A549 (cell line): ENCODE results near the gene PLEKHA3. TPM values are rescaled to one million over a fixed set of nuclear protein-coding genes. Genes with fewer than 3 reads are reported as not detected.

Experiments
- ATAC-seq, 2 experiments: fragments of 200-7000 bp in 1 of 2; fragments of >200 bp in 1 of 2; cut with Nextera tagmentation in 1 of 2; cut with Tn5 transposase in 1 of 2; 3 replicates each; pipeline versions ENCODE4 v1.8.0 to v1.9.1; 2018 to 2020; ENCODE audit warnings: mild to moderate bottlenecking in 1 of 2, moderate library complexity in 1 of 2
- CTCF ChIA-PET: fragments of 300-600 bp; sonication (Branson Sonifier 250); formaldehyde crosslinking; extraction: SDS; loops from one replicate; lab custom pipeline; 2021; ENCODE audit warnings: antibody characterized with exemption, inconsistent platforms; lab: Yijun Ruan, JAX
- POLR2A ChIA-PET: fragments of 350-600 bp; formaldehyde crosslinking; extraction: SDS; loops from one replicate; lab custom pipeline; 2021; ENCODE audit warnings: antibody characterized with exemption, inconsistent platforms; lab: Yijun Ruan, JAX
- DNase-seq, 2 experiments: peaks; one replicate each; pipeline versions ENCODE4 v3.0.0 to v3.0.0-alpha.2; 2011 to 2016; ENCODE audit warnings: low read depth in 1 of 2, low spot score in 1 of 2
- FAIRE-seq: peaks from 2 replicates; lab custom pipeline; 2011; peaks lifted over from hg19 to GRCh38; lab: Jason Lieb, UNC
- H3K27ac ChIP-seq, 2 experiments: fragments of >200 bp; sonication (Bioruptor Twin); formaldehyde crosslinking; 3 replicates each; pipeline ENCODE4 v1.5.1; 2016 to 2017
- H3K4me1 ChIP-seq: fragments of >200 bp; sonication (Bioruptor Twin); formaldehyde crosslinking; 3 replicates; pipeline ENCODE4 v1.6.1; 2016
- H3K4me2 ChIP-seq: fragments of >200 bp; sonication (Bioruptor Twin); formaldehyde crosslinking; 3 replicates; pipeline ENCODE4 v1.6.1; 2016
- H3K4me3 ChIP-seq: fragments of >200 bp; sonication (Bioruptor Twin); formaldehyde crosslinking; 3 replicates; pipeline ENCODE4 v1.5.1; 2016
- H3K9me3 ChIP-seq: fragments of >200 bp; sonication (Bioruptor Twin); formaldehyde crosslinking; 3 replicates; pipeline ENCODE4 v1.6.1; 2016
- ATOH8 ChIP-seq: fragments of 250-450 bp; sonication (Bioruptor Pico); IDR thresholded peaks from 2 replicates; pipeline ENCODE4 v1.5.0; 2020; ENCODE audit warnings: low read depth, mild to moderate bottlenecking, moderate library complexity
- CTCF ChIP-seq: fragments of >200 bp; sonication (Bioruptor Twin); formaldehyde crosslinking; IDR thresholded peaks from 3 replicates; pipeline ENCODE4 v1.5.1; 2016
- EHF ChIP-seq: fragments of 250-450 bp; sonication (Bioruptor Pico); IDR thresholded peaks from 2 replicates; pipeline ENCODE4 v1.5.0; 2020; ENCODE audit warnings: mild to moderate bottlenecking
- ELK1 ChIP-seq: fragments of 150-350 bp; IDR thresholded peaks from 2 replicates; pipeline ENCODE4 v1.6.1; 2014; ENCODE audit warnings: low read depth, mild to moderate bottlenecking, low read length
- EP300 ChIP-seq, 2 experiments: fragments of >200 bp; sonication (Bioruptor Twin); formaldehyde crosslinking; IDR thresholded peaks; 2 replicates in 1 of 2; 3 replicates in 1 of 2; pipeline ENCODE4 v1.6.1; 2016 to 2017
- ESRRA ChIP-seq: fragments of 150-350 bp; IDR thresholded peaks from 2 replicates; pipeline ENCODE4 v1.6.1; 2014; ENCODE audit warnings: mild to moderate bottlenecking, low read length, borderline replicate concordance
- FOSL2 ChIP-seq, 2 experiments: fragments of 450-650 bp in 1 of 2; fragments of >200 bp in 1 of 2; sonication (Bioruptor Twin) in 1 of 2; formaldehyde crosslinking; IDR thresholded peaks; 2 replicates each; pipeline versions ENCODE4 v1.5.0 to v1.6.1; 2016 to 2020; ENCODE audit warnings: mild to moderate bottlenecking in 1 of 2, moderate library complexity in 1 of 2
- HOXB13 ChIP-seq: fragments of 250-450 bp; sonication (Bioruptor Pico); IDR thresholded peaks from 2 replicates; pipeline ENCODE4 v1.5.0; 2020; ENCODE audit warnings: low read depth, mild to moderate bottlenecking, moderate library complexity
- HOXB5 ChIP-seq: fragments of 250-450 bp; sonication (Bioruptor Pico); IDR thresholded peaks from 2 replicates; pipeline ENCODE4 v1.5.0; 2020; ENCODE audit warnings: mild to moderate bottlenecking, moderate library complexity
- JUN ChIP-seq, 2 experiments: fragments of >200 bp; sonication (Bioruptor Twin); formaldehyde crosslinking; IDR thresholded peaks; 2 replicates in 1 of 2; 3 replicates in 1 of 2; pipeline ENCODE4 v1.6.1; 2016 to 2017
- KDM1A ChIP-seq: fragments of 200-600 bp; sonication (generic); IDR thresholded peaks from 2 replicates; pipeline ENCODE4 v1.6.1; 2016; ENCODE audit warnings: low read depth, mild to moderate bottlenecking
- MAFK ChIP-seq: fragments of 450-650 bp; IDR thresholded peaks from 2 replicates; pipeline ENCODE4 v1.6.1; 2014; ENCODE audit not compliant: partially characterized antibody
- MAX ChIP-seq: IDR thresholded peaks from 2 replicates; pipeline ENCODE4 v1.6.1; 2012
- MAZ ChIP-seq: fragments of 150-350 bp; IDR thresholded peaks from 2 replicates; pipeline ENCODE4 v1.6.1; 2014; ENCODE audit warnings: antibody characterized with exemption, low read depth, low read length, borderline replicate concordance
- MYC ChIP-seq: IDR thresholded peaks from 2 replicates; pipeline ENCODE4 v1.6.1; 2012; ENCODE audit warnings: mild to moderate bottlenecking, inconsistent platforms, low read length, improper control_type of control experiment, borderline replicate concordance
- NPAS2 ChIP-seq: fragments of 250-450 bp; sonication (Bioruptor Pico); IDR thresholded peaks from 2 replicates; pipeline ENCODE4 v1.8.0; 2022; ENCODE audit warnings: mild to moderate bottlenecking, moderate library complexity, borderline replicate concordance
- PBX3 ChIP-seq: IDR thresholded peaks from 2 replicates; pipeline ENCODE4 v1.6.1; 2012
- POLR2A ChIP-seq: IDR thresholded peaks from 2 replicates; pipeline ENCODE4 v1.6.1; 2012; ENCODE audit warnings: mild to moderate bottlenecking, low read length
- RAD21 ChIP-seq, 2 experiments: fragments of >200 bp in 1 of 2; sonication (Bioruptor Twin) in 1 of 2; formaldehyde crosslinking in 1 of 2; IDR thresholded peaks in 1 of 2; conservative IDR thresholded peaks in 1 of 2; 2 replicates in 1 of 2; 3 replicates in 1 of 2; pipeline ENCODE4 v1.6.1; 2012 to 2018; ENCODE audit warnings: inconsistent platforms in 1 of 2
- RARB ChIP-seq: fragments of 250-450 bp; sonication (Bioruptor Pico); IDR thresholded peaks from 2 replicates; pipeline ENCODE4 v1.8.0; 2021; ENCODE audit warnings: mild to moderate bottlenecking, moderate library complexity
- RNF2 ChIP-seq: fragments of 200-600 bp; sonication (generic); IDR thresholded peaks from 2 replicates; pipeline ENCODE4 v1.6.1; 2016; ENCODE audit warnings: low read depth, mild to moderate bottlenecking, antibody characterized with exemption, moderate library complexity, borderline replicate concordance
- SREBF2 ChIP-seq: fragments of 450-650 bp; IDR thresholded peaks from 2 replicates; pipeline ENCODE4 v1.6.1; 2014; ENCODE audit warnings: mild to moderate bottlenecking, moderate library complexity
- TFCP2L1 ChIP-seq: fragments of 250-450 bp; sonication (Bioruptor Pico); IDR thresholded peaks from 2 replicates; pipeline ENCODE4 v1.5.0; 2021; ENCODE audit warnings: mild to moderate bottlenecking
- WGBS: methylation state at CpG from one replicate; pipeline ENCODE4 v1.1.6; 2017; ENCODE audit errors: missing lambda C conversion rate; 5-methylcytosine and 5-hydroxymethylcytosine counted together
- polyA plus RNA-seq, 4 experiments: library from polyadenylated mRNA; depleted of rRNA in 3 of 4; stranded (reverse); fragments of >200 nt; fragmentation: RNase III in 1 of 4; extraction: RNeasy Plus Mini Kit Qiagen cat#74134 plus additional on column Dnase treatment in 1 of 4; gene quantifications; 2 replicates in 3 of 4; 3 replicates in 1 of 4; pipeline ENCODE4 v1.2.3, GENCODE V29; 2011 to 2017

The PLEKHA3 gene
- polyA plus RNA-seq, 2 of the 4 experiments (the other 2 are of a cell fraction), result 9.6 to 47.4 TPM

- TF ChIP-seq MYC, result no peak
- TF ChIP-seq POLR2A, result no peak
- no peak for TF ChIP-seq HOXB5
- no peak for TF ChIP-seq EHF
- no peak for TF ChIP-seq MAFK
- no peak for TF ChIP-seq CTCF
Observed at GRCh38 chr2:178485356-178485755, 5.1 kb downstream of the PLEKHA3 start (continued).

GRCh38 chr2:178491612-178492011 is 11.4 kb downstream of the PLEKHA3 start:
- ATAC-seq (no peak), FAIRE-seq (no peak), DNase-seq (no peak)
- no peak overlapping the region for H3K4me3 ChIP-seq
- H3K4me2 ChIP-seq, result no peak overlapping the region
- no peaks in the 10 kb centered on the region for H3K4me1 ChIP-seq
- TF ChIP-seq MAZ, result no peak
- TF ChIP-seq ATOH8 (CRISPR knock-in tag), result no peak
- TF ChIP-seq HOXB13 (CRISPR knock-in tag), result no peak
- no peak for TF ChIP-seq POLR2A
- TF ChIP-seq ELK1, result no peak
- no peak for TF ChIP-seq PBX3
- no peak for TF ChIP-seq MAX
- TF ChIP-seq SREBF2, result no peak
- TF ChIP-seq EP300 (IDR thresholded peaks at IDR 0.05), result no peak
- no peak for TF ChIP-seq JUN (IDR thresholded peaks at IDR 0.05)
- H3K9me3 ChIP-seq, result no peaks in the 10 kb centered on the region
- ChIA-PET POLR2A (interaction anchor here (1.3 kb wide), 1 partner anchor 41 kb away, joined by 4 read pairs; the partner anchor contains the start of genes PJVK and PRKRA), CTCF (no interaction called here)
- 91% methylated on average over 6 of the region's 6 CpGs for WGBS
- no peak overlapping the region for H3K27ac ChIP-seq

GRCh38 chr2:178496049-178496448 is 15.8 kb downstream of the PLEKHA3 start:
- H3K4me3 ChIP-seq, result no peak overlapping the region
- ATAC-seq (no peak), FAIRE-seq (no peak), DNase-seq (no peak)
- no peaks in the 10 kb centered on the region for H3K9me3 ChIP-seq
- CTCF ChIA-PET, result no interaction called here
- WGBS, result 79% methylated on average over 4 of the region's 4 CpGs
- no peaks in the 10 kb centered on the region for H3K4me1 ChIP-seq
- no peak for TF ChIP-seq NPAS2 (CRISPR knock-in tag)
- no peak for TF ChIP-seq FOSL2 (IDR thresholded peaks at IDR 0.05)
- TF ChIP-seq FOSL2 (CRISPR knock-in tag; IDR thresholded peaks at IDR 0.05), result no peak
- TF ChIP-seq TFCP2L1 (CRISPR knock-in tag), result no peak
- TF ChIP-seq RNF2, result no peak
- TF ChIP-seq POLR2A, result no peak
- TF ChIP-seq ESRRA, result no peak
- no peak for TF ChIP-seq KDM1A
- TF ChIP-seq RARB (CRISPR knock-in tag), result no peak
- TF ChIP-seq RAD21 (conservative IDR thresholded peaks at IDR 0.05 in 1 of 2, IDR thresholded peaks at IDR 0.05 in 1 of 2), result no peak
- H3K27ac ChIP-seq, result no peak overlapping the region
- H3K4me2 ChIP-seq, result no peak overlapping the region
- POLR2A ChIA-PET, result no interaction called here
